PC-3 (cell line): Measurements from ENCODE around the gene IRX4.

ENCODE experiments used
- EZH2 ChIP-seq: fragments of 300-600 bp; sonication (generic); IDR thresholded peaks from one replicate; pipeline ENCODE4 v1.6.1; 2017; ENCODE audit warnings: antibody characterized with exemption, mild to moderate bottlenecking, low read length; ENCODE audit not compliant: unreplicated experiment
- EZH2phosphoT487 ChIP-seq: fragments of 300-600 bp; sonication (generic); IDR thresholded peaks from 2 replicates; pipeline ENCODE4 v1.6.1; 2018; ENCODE audit warnings: mild to moderate bottlenecking, antibody characterized with exemption, low read length, borderline replicate concordance
- TF ChIP-seq, protein P1 (sequence below): fragments of 300-600 bp; sonication (generic); conservative IDR thresholded peaks from 2 replicates; pipeline ENCODE4 v1.5.1; 2017; ENCODE audit warnings: antibody characterized with exemption, low read depth, mild to moderate bottlenecking, low read length

DNA sequence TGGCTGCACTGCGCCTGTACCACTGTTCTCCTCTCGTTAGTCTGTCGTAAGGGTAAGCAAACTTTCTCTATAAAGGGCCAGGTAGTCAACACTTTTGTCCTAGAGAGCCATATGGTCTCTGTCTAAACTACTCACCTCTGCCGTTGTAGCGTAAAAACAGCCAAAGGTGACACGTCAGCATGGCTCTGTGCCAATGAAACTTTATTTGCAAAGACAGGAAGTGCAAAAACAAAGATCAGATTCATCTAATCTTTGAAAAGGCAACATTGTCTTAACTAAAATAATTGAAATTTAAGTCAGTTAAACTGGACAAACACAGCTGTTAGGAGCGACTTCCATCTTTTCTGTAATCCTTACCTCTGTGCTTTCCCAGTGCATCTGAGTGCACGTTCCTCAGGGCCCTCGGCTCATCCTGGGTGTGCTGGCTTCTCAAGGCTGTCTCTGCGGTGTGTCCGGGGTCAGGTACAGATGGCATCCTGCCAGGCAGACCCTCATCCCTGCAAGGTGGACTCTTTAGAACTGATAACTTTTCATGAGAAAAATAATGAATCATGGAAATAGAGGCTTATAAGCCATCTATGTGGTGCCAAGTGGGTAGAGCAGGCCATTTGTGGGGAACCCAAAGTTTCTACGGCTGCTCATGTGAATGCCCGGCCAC, 35.2 kb upstream of the IRX4 start:
- TF ChIP-seq, protein P1, sequence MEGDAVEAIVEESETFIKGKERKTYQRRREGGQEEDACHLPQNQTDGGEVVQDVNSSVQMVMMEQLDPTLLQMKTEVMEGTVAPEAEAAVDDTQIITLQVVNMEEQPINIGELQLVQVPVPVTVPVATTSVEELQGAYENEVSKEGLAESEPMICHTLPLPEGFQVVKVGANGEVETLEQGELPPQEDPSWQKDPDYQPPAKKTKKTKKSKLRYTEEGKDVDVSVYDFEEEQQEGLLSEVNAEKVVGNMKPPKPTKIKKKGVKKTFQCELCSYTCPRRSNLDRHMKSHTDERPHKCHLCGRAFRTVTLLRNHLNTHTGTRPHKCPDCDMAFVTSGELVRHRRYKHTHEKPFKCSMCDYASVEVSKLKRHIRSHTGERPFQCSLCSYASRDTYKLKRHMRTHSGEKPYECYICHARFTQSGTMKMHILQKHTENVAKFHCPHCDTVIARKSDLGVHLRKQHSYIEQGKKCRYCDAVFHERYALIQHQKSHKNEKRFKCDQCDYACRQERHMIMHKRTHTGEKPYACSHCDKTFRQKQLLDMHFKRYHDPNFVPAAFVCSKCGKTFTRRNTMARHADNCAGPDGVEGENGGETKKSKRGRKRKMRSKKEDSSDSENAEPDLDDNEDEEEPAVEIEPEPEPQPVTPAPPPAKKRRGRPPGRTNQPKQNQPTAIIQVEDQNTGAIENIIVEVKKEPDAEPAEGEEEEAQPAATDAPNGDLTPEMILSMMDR = no peak
- TF ChIP-seq EZH2 (no peak), EZH2phosphoT487 (no peak)
